ENCODE results near the gene MCOLN1.
A peak's percentile ranks its signal among the peaks of the same experiment; 100 is the strongest.
"Not testable (repeated sequence)": the region's sequence is repeated elsewhere in the genome, so short reads cannot be mapped to it uniquely, and the experiment has no call there.

The MCOLN1 gene

DNA sequence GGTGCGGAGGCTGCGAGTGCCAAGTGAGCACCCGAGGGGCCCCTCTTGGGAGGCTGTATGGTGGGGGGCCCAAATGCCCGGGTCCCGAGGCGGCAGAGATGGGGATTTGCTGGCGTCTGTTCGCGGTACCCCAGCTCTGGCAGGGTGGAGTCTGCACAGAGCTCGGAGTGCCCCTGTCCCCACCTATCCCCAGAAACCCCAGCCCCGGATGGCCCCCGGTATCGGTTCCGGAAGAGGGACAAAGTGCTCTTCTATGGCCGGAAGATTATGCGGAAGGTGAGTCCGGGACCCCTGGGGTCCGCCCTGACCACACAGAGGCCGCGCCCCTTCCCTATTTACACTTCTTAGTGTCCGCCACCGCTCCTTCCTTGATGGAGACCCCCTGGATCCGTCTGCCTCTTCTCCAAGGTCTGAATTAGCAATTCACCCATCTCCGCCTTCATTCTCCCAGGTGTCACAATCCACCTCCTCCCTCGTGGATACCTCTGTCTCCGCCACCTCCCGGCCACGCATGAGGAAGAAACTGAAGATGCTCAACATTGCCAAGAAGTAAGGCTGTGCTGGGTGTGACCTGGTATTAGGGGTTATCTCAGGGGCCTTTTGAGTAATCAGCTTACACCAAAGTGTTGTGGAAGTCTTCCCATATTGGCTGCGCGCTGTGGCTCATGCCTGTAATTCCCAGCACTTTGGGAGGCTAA is 13.7 kb downstream of the MCOLN1 start:
- H3K14ac ChIP-seq (ENCODE audit: low read length) = peak overlapping the region; percentile 28
- H3K79me1 ChIP-seq (ENCODE audit: low read length) = peaks cover 25% of the 10 kb centered on the region
- DNase-seq = peak in 1 of 2 donors; percentile 8
- H2AFZ ChIP-seq (ENCODE audit: insufficient read depth, low read length, poor library complexity) = peak overlapping the region; percentile 68
- peak overlapping the region; percentile 55 for H4K12ac ChIP-seq (ENCODE audit: low read depth, low read length)
- H3K18ac ChIP-seq (ENCODE audit: low read length) = peak overlapping the region; percentile 42
- peaks cover 26 to 34% of the 10 kb centered on the region in 2 experiments for H3K36me3 ChIP-seq (ENCODE audit: control insufficient read depth in 1 of 2, insufficient read depth in 2 of 2, low read length in 2 of 2)
- peak overlapping the region; percentile 5 for H2BK5ac ChIP-seq (ENCODE audit: low read depth, low read length, poor library complexity)
- H3K79me2 ChIP-seq (ENCODE audit: control insufficient read depth, insufficient read depth, low read length, poor library complexity) = peaks cover 10% of the 10 kb centered on the region
- H3K4me3 ChIP-seq (ENCODE audit: low read depth, low read length) = peak overlapping the region; percentile 78
- H2BK12ac ChIP-seq (ENCODE audit: low read length) = peak overlapping the region; percentile 27
- peak overlapping the region; percentile 14 for H3K4ac ChIP-seq (ENCODE audit: low read depth, low read length)
- no peak overlapping the region for H3K9ac ChIP-seq (ENCODE audit: low read length)
- peak overlapping the region; percentile 83 for H4K8ac ChIP-seq (ENCODE audit: low read depth, low read length)
- no peaks in the 10 kb centered on the region for H3K9me3 ChIP-seq (ENCODE audit: insufficient read depth, low read depth, low read length)
- H3K27me3 ChIP-seq (ENCODE audit: insufficient read depth, low read length) = no peaks in the 10 kb centered on the region
- H2BK120ac ChIP-seq (ENCODE audit: insufficient read depth, low read length, poor library complexity) = peak overlapping the region; percentile 5
- peak overlapping the region; percentile 73 for H3K4me2 ChIP-seq (ENCODE audit: low read length)
- no CpG with 5 or more reads among the region's 30 CpGs for WGBS (ENCODE audit: extremely low coverage, insufficient coverage, insufficient read length)
- H4K91ac ChIP-seq (ENCODE audit: low read depth, low read length) = peak overlapping the region; percentile 75
- peak overlapping the region; percentile 56 for H2AK5ac ChIP-seq (ENCODE audit: low read length)
- H3K4me1 ChIP-seq (ENCODE audit: control insufficient read depth in 1 of 2, insufficient read depth in 2 of 2, low read length in 2 of 2) = peaks cover 14 to 16% of the 10 kb centered on the region in 2 experiments
- H3K23ac ChIP-seq (ENCODE audit: low read length) = no peak overlapping the region
- H3K27ac ChIP-seq (ENCODE audit: low read depth, low read length) = no peak overlapping the region

DNA sequence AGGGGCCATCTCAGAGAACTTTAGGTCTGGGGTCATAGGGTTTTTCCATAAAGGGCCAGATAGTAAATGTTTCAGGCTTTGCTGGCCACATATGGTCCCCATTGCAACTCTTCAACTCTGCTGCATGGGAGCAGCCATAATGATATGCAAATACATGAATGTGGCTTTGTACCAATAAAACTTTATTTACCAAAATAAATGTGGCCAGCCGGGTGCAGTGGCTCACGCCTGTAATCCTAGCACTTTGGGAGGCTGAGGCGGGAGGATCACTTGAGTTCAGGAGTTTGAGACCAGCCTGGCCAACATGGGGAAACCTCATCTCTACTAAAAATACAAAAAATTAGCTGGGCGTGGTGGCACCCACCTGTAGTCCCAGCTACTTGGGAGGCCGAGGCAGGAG is 16.6 kb downstream of the MCOLN1 start:
- H3K27me3 ChIP-seq (ENCODE audit: insufficient read depth, low read length); H3K9me3 ChIP-seq (ENCODE audit: insufficient read depth, low read depth, low read length); H3K18ac ChIP-seq (ENCODE audit: low read length); H3K14ac ChIP-seq (ENCODE audit: low read length); H3K4me2 ChIP-seq (ENCODE audit: low read length); H3K27ac ChIP-seq (ENCODE audit: low read depth, low read length); H2BK12ac ChIP-seq (ENCODE audit: low read length); H3K9ac ChIP-seq (ENCODE audit: low read length); H2AFZ ChIP-seq (ENCODE audit: insufficient read depth, low read length, poor library complexity); H4K12ac ChIP-seq (ENCODE audit: low read depth, low read length); DNase-seq; H4K8ac ChIP-seq (ENCODE audit: low read depth, low read length); H2BK5ac ChIP-seq (ENCODE audit: low read depth, low read length, poor library complexity); H3K4me1 ChIP-seq (ENCODE audit: control insufficient read depth in 1 of 2, insufficient read depth in 2 of 2, low read length in 2 of 2); H4K91ac ChIP-seq (ENCODE audit: low read depth, low read length); H3K4ac ChIP-seq (ENCODE audit: low read depth, low read length); H2BK120ac ChIP-seq (ENCODE audit: insufficient read depth, low read length, poor library complexity); H2AK5ac ChIP-seq (ENCODE audit: low read length); H3K79me2 ChIP-seq (ENCODE audit: control insufficient read depth, insufficient read depth, low read length, poor library complexity); H3K23ac ChIP-seq (ENCODE audit: low read length); H3K4me3 ChIP-seq (ENCODE audit: low read depth, low read length): not testable (repeated sequence)
- Histone ChIP-seq H3K79me1 (ENCODE audit: low read length) (peaks cover 16% of the 10 kb centered on the region), H3K36me3 (ENCODE audit: control insufficient read depth in 1 of 2, insufficient read depth in 2 of 2, low read length in 2 of 2) (peaks cover 43 to 50% of the 10 kb centered on the region in 2 experiments)
- no CpG with 5 or more reads among the region's 5 CpGs for WGBS (ENCODE audit: extremely low coverage, insufficient coverage, insufficient read length)

DNA sequence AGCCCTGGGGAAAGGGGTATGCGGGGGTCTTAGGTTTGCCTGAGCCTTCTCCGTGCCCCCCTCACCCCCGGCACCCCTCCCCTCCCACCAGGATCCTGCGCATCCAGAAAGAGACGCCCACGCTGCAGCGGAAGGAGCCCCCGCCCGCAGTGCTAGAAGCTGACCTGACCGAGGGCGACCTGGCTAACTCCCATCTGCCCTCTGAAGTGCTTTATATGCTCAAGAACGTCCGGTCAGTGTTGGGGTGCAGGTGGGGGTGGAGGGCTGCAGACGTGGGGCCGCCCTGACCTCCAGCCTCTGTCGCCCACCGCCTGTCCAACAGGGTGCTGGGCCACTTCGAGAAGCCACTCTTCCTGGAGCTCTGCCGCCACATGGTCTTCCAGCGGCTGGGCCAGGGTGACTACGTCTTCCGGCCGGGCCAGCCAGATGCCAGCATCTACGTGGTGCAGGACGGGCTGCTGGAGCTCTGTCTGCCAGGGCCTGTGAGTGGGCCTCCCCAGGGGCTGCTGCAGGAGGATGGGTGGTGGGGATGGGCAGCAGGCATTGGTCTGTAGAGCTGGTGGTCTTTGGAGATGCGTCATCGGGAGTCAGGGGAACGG is 17.5 kb downstream of the MCOLN1 start:
- Histone ChIP-seq H3K18ac (ENCODE audit: low read length) (no peak overlapping the region), H3K4me3 (ENCODE audit: low read depth, low read length) (no peak overlapping the region), H2AK5ac (ENCODE audit: low read length) (no peak overlapping the region), H3K4me2 (ENCODE audit: low read length) (no peak overlapping the region), H3K9me3 (ENCODE audit: insufficient read depth, low read depth, low read length) (no peaks in the 10 kb centered on the region), H3K23ac (ENCODE audit: low read length) (no peak overlapping the region), H2BK120ac (ENCODE audit: insufficient read depth, low read length, poor library complexity) (no peak overlapping the region), H3K27ac (ENCODE audit: low read depth, low read length) (no peak overlapping the region), H3K14ac (ENCODE audit: low read length) (no peak overlapping the region), H4K8ac (ENCODE audit: low read depth, low read length) (no peak overlapping the region), H3K79me1 (ENCODE audit: low read length) (peaks cover 9% of the 10 kb centered on the region), H3K4me1 (ENCODE audit: control insufficient read depth in 1 of 2, insufficient read depth in 2 of 2, low read length in 2 of 2) (peaks cover 4% of the 10 kb centered on the region in 2 experiments), H3K79me2 (ENCODE audit: control insufficient read depth, insufficient read depth, low read length, poor library complexity) (peaks cover 4% of the 10 kb centered on the region), H3K9ac (ENCODE audit: low read length) (no peak overlapping the region), H3K27me3 (ENCODE audit: insufficient read depth, low read length) (no peaks in the 10 kb centered on the region), H4K12ac (ENCODE audit: low read depth, low read length) (no peak overlapping the region), H4K91ac (ENCODE audit: low read depth, low read length) (no peak overlapping the region), H2BK5ac (ENCODE audit: low read depth, low read length, poor library complexity) (no peak overlapping the region), H3K36me3 (ENCODE audit: control insufficient read depth in 1 of 2, insufficient read depth in 2 of 2, low read length in 2 of 2) (peaks cover 50 to 53% of the 10 kb centered on the region in 2 experiments), H2AFZ (ENCODE audit: insufficient read depth, low read length, poor library complexity) (no peak overlapping the region), H2BK12ac (ENCODE audit: low read length) (no peak overlapping the region), H3K4ac (ENCODE audit: low read depth, low read length) (no peak overlapping the region)
- no CpG with 5 or more reads among the region's 28 CpGs for WGBS (ENCODE audit: extremely low coverage, insufficient coverage, insufficient read length)
- no peak for DNase-seq

DNA sequence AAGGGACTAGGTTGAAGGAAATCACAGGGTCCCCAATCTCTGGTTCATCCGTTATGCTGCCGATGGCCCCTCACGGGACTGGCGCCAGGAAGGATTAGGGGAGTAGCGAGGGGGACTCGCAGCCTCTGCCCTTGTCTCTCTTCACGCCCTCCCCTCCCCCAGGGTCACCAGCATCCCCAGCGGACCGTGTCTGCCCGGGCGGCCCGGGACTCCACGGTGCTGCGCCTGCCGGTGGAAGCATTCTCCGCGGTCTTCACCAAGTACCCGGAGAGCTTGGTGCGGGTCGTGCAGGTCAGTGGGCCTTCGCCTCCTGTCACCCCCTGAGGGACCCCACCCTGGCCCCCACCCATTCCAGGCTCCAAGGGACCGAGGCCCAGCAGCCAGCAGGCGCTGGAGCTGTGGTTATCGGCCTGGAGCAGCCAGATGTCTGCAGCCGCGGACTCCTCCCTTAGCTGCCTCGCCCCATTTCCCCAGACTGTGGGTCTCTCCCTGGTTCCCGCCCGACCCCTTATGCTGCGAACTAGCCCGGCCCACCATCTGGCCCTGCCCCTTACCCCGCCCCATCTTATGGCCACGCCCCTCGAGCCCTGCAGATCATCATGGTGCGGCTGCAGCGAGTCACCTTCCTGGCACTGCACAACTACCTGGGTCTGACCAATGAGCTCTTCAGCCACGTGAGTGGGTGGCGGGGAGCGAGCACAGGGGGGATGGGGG is 18.5 kb downstream of the MCOLN1 start:
- H3K23ac ChIP-seq (ENCODE audit: low read length) = no peak overlapping the region
- H3K9ac ChIP-seq (ENCODE audit: low read length) = no peak overlapping the region
- no peak overlapping the region for H2AK5ac ChIP-seq (ENCODE audit: low read length)
- WGBS (ENCODE audit: extremely low coverage, insufficient coverage, insufficient read length) = no CpG with 5 or more reads among the region's 39 CpGs
- H4K91ac ChIP-seq (ENCODE audit: low read depth, low read length) = no peak overlapping the region
- H3K18ac ChIP-seq (ENCODE audit: low read length) = no peak overlapping the region
- no peak overlapping the region for H3K27ac ChIP-seq (ENCODE audit: low read depth, low read length)
- H3K14ac ChIP-seq (ENCODE audit: low read length) = no peak overlapping the region
- H3K79me2 ChIP-seq (ENCODE audit: control insufficient read depth, insufficient read depth, low read length, poor library complexity) = no peaks in the 10 kb centered on the region
- H3K27me3 ChIP-seq (ENCODE audit: insufficient read depth, low read length) = no peaks in the 10 kb centered on the region
- DNase-seq = no peak
- H3K79me1 ChIP-seq (ENCODE audit: low read length) = peaks cover under 1% of the 10 kb centered on the region
- H3K9me3 ChIP-seq (ENCODE audit: insufficient read depth, low read depth, low read length) = no peaks in the 10 kb centered on the region
- H2BK120ac ChIP-seq (ENCODE audit: insufficient read depth, low read length, poor library complexity) = no peak overlapping the region
- H3K4me3 ChIP-seq (ENCODE audit: low read depth, low read length) = no peak overlapping the region
- no peak overlapping the region for H2AFZ ChIP-seq (ENCODE audit: insufficient read depth, low read length, poor library complexity)
- no peak overlapping the region for H3K4me2 ChIP-seq (ENCODE audit: low read length)
- no peak overlapping the region for H4K12ac ChIP-seq (ENCODE audit: low read depth, low read length)
- H3K4ac ChIP-seq (ENCODE audit: low read depth, low read length) = no peak overlapping the region
- peaks cover under 1% of the 10 kb centered on the region in 2 experiments for H3K4me1 ChIP-seq (ENCODE audit: control insufficient read depth in 1 of 2, insufficient read depth in 2 of 2, low read length in 2 of 2)
- H4K8ac ChIP-seq (ENCODE audit: low read depth, low read length) = no peak overlapping the region
- peaks cover 50 to 53% of the 10 kb centered on the region in 2 experiments for H3K36me3 ChIP-seq (ENCODE audit: control insufficient read depth in 1 of 2, insufficient read depth in 2 of 2, low read length in 2 of 2)
- no peak overlapping the region for H2BK5ac ChIP-seq (ENCODE audit: low read depth, low read length, poor library complexity)
- no peak overlapping the region for H2BK12ac ChIP-seq (ENCODE audit: low read length)
